ENCODE data around the gene SMIM20.
"Not testable (repeated sequence)": the region's sequence is repeated elsewhere in the genome, so short reads cannot be mapped to it uniquely, and the experiment has no call there.

SMIM20 gene

DNA sequence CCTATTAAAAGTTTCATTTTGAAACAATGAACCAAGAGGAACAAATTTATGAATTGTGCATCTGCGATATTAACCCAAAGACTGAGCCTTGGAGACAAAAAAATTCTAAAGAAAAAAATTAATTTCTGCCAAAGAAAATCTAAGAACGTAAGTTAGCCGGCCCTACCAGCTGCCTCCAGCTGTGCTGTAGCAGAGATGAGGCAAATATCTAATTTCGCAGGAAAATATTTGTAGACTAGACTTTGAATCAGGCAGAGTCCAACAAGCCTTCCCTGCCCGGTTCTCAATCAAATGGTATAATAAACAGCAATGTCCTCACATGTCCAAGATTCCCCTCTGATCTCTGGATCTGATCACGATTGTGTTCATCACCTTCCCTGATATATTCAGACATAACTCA, 21.2 kb upstream of the SMIM20 start:
- no peak for DNase-seq

DNA sequence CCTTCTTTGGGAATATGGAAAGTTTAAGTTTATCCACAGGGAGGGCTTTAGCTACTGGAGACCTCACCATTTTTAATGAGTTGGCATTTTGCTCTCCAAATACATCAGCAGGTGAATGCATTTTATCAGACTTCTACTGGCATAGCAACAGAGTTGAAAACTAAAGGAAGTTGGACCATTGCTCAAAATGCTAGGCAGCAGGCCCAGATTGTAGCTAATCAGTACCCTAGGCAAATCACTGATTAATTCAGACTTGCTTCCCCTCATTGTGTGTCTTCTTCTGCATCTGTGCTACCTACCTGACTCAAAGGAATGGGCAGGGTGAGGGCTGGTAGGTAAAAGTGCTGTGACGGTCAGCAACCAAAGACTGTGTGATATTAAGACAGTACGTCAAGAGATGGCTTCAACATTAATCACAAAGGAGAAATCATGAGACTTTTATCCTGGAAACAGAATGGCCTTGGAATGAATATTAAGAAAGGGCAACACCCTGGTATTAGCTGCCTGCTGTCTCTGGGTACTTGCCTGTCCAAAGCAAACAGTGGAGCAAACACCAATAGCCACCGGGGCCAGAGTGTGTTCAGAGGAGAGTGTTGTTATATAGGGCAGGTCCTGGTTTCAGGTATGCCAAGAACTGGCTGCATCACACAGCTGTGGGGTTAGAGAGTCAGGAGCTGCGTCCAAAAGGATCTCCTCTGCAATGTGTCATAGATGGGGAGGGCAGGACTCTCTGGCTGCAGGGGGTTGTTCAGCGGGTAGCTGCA, 17.1 kb upstream of the SMIM20 start:
- DNase-seq, result no peak

DNA sequence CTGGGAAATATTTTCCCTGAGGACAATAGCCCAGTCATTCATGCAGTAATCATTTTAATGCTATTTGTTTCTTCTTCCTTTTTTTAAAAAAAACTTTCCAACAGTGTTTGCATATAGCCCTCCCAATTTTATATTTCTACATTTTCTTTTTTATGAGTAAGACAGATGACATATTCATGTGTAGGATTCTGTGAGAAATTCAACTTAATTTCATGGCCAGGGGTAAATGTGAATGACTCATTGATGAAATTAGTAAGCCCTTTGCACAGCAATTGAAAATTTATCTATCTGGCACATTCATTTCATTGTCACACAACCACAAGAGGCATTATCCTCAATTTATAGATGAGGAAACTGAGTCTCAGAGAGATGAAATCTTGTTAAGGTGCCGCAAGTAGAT, 13.7 kb upstream of the SMIM20 start:
- no peak for DNase-seq

DNA sequence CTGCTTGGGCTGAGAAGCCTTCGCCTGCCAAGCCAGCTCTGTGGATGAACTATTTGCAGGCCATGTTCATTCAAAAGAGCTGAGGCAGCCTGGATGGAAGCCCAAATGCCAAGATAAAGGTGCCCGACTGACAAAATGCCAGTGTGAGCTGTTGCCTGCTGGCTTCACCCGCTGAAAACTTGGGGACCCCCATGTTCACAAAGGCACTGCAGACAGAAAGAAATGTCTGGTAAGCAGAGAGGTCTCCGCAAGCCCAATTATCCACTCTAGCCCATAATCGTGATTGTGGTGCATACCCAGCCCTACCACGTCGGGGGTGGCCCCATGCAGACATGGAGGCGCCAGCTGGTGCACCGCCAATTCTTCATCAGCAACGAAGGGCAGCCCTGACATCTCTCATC, 13.0 kb upstream of the SMIM20 start:
- DNase-seq, result no peak

DNA sequence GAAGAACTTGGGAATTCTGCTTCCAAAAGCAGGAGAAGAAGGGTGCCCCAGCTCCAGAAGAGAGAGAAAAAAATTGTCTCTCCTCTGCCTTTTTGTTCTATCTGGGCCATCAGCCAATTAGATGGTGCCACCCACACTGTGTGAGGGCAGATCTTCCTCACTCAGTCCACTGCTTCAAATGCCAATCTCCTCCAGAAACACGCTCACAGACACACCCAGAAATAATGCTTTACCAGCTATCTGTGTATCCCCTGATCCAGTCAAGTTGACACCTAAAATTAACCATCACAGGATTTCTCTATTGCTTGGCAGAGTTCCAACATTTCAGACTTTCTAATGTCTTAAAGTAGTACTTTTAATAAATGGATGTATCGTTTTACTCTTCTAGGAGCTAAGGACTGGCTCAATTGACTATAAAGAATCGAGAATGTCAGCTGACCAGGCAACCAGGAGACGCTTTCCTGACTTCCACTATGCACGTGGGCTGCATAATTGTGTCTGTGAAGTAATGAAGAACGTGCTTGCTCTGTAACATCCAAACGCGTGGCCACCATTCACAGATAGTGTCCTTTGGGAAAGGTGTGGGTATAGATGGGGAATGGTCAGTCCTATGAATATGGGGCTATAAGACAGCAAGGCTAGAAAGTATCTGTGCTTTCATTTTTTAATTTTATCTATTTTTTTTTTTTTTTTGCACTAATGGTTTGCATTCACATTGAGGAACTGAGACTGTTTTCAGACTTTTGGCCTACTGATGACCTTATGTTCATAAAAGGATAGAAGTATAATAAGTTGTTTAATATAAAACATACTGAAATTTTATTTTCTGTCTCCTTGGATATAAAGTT, 9.9 kb upstream of the SMIM20 start:
- no peak for DNase-seq

DNA sequence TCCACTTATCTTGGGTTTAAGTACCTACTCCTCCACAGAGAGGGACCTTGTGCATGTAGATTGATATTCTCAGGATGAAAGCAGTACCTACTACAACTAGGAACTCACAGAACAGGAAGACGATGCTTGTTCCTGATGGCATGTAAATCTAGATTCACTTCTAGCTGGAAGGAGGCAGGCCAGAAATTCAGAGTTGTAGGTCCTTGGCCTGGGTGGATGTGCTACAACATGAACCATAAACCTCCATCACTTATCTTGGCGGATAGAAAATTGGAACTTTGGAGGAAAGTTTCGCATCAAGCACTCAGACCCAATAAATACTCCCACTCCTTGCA, 9.3 kb upstream of the SMIM20 start:
- DNase-seq, result no peak

DNA sequence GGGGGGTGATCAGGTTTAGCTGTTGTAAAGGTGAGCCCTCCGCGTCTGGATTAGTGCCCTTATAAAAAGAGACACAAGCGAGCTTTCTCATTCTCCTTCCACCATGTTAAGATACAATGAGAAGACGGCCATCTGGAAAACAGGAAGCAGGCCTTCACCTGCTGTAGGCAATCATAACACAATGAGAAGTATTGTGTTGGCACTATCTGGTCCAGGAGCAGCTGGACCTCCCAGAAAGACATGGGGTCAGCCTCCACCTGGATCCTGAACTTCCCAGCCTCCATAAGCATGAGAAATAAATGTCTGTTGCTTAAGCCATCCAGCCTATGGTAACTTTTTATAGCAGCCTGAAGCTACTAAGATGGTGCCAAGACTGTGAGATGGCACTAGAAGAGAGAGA, 8.6 kb upstream of the SMIM20 start:
- no peak for DNase-seq

DNA sequence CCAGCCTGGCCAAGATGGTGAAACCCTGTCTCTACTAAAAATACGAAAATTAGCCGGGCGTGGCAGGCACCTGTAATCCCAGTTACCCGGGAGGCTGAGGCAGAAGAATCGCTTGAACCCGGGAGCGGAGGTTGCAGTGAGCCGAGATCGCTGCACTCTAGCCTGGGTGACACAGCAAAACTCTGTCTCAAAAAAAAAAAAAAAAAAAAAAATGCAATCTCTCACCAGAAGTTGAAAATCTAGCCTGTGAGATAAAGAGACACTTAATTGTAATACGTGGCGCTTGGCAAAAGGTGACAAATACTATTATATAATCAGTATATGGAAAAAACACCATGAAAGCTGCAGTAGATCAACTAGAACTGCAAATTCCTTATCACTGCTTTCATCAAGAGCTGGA, 7.9 kb upstream of the SMIM20 start:
- not testable (repeated sequence) for DNase-seq

DNA sequence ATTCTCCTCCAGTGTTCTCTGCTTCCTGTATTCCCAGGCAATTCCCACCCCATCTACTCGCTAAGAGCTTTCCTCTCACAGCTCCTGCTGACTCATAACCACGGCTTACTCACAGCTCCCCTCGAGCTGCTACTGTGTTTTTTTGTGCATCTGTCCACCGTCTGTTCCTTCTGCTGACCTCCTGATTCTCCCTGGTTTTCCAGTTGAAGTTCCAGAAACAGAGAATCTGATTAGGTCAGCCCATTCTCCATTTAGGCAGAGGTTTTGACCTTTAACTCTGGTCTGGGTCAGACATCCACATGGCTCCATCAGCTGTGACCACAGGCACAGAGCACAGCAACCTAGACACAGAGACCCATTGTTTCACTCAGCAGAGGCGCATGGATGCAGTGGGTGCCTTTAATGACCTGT, 5.5 kb upstream of the SMIM20 start:
- no peak for DNase-seq

DNA sequence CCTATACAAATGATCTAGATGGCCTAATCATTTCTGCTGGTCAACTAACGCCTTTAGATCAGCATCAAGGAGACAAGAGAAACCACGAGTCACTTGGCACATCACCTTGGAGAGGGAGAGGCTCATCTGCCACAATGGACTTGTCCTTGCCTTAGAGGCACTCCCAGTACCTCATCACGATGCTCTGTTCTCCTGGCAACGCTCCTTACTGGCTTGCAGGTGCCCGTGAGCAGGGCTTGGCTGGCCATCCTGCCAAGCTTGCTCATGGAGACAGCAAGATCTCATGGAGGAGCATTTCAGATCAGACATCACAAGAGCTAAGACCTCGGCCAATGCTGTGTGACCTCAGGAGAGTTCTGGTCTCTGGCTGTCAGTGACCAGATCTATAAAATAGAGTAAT, 2.7 kb upstream of the SMIM20 start:
- no peak for DNase-seq

DNA sequence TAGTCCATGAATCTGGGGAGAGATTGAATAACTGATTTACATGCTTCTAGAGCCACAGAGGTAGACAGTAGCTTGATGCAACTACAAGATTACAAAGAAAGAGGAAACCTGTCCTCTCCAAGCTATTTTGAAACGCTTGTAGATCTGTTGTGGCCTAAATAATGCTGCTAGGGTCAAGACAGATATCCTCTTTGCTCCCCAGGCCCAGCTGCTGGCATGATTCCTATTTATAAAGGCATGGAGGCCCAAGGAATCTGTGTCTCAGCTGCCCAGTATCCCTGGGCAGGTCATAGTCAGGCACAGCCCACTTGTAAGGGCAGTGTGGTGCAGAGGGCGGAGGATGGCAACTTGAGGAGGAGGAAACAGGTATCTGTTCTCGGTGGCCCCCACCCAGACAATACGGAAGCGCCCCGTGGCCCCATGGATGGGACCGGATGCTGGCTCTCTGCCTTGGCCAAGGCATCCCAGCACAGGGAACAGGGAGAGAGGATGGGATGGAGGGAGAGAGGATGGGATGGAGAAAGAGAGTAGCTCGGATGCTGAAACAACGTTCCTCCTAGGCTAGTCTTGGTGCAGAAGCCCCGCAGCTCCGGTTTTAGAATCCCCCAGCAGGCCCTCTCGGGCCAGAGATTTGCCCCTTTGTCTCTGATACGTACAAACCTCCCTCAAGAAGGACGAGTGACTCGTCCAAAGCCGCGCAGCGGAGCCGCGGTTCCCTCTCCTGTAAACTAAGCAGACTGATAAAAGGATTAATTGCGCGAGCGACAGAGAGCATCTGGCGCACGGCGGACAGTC, 767 bp upstream of the SMIM20 start:
- peak; percentile 29 for DNase-seq

DNA sequence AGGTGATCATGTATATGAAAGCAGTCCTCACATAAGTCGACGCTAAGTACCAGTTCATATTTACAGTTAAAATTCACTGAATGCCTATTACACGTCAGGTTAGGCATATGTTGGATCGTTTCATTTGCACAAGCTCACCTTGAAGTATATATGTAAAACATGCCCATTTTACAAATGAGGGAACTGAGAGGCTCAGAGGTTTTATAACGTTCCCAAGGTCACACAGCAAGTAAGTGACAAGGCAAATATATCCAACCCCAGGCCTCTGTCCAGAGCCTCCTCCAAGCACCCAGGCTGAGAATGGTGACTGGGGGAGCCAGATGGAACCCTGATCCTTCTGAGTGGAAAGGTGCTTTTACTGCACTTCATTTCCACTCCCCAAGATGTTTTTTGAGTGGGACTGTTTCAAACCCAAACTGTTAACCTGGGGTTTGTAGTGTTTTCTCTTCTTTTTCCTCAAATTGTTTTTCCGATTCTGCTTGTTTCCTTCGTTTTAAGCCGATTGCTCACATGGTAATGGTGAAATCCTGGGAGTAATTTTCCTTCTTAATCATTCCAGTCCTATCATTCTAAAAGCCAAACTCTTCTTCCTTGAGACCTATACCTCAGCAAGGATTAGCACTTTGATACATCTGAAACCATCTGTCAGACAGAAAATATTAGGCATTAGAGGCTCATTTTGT, 791 bp downstream of the SMIM20 start:
- DNase-seq, result no peak

DNA sequence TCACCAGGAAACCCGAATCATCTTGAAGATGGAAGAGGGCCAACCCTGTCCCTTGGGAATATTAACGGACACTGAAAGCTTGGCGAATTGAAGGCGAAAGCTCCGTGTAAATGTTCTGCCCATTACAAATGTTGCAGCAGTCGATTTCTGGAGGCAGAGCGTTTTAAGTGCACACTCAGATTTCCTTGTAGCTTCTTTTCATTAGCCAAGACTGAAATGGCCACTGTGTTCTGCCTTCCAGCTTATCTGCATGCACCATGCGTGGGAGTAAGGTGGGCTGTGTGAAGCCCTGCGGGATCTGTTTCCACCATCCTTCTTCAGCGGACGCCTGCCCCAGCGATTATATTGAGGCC, 1.3 kb downstream of the SMIM20 start:
- no peak for DNase-seq

DNA sequence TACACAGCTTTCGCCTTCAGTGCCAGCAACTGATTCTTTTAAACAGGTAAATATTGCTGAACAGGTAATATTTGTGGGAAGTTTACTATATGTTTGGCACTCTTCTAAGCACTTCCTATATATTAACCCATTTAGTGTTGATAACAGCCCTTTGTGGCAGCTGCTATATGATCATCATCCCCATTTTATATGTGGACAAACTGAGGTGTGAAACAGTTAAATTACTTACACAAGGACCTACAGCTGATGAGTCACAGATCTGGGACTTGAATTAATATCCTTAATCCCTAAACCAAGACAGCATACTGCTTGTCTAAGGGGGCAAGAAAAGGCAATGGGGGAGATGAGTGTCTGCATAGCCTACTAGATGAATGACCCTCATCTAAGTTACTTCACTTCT, 2.9 kb downstream of the SMIM20 start:
- no peak for DNase-seq

DNA sequence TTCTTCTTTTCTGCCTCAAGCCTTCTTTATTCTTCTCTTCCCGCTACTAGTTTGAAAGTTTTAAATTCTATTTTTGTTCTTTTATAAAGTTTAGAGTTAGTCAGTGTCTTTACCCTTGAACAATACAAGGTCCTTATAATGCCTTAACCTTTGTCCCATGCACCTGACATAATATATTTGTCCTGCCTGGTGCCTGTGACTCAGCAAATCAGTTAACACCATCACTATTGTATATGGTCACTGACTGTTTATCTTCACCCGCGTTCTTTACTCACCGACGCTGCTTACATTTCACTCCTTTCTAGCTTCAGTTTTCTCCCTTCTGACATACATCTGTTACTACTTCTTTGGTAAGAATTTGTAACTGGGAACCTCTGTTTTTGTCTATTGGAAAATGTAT, 5.7 kb downstream of the SMIM20 start:
- no peak for DNase-seq

DNA sequence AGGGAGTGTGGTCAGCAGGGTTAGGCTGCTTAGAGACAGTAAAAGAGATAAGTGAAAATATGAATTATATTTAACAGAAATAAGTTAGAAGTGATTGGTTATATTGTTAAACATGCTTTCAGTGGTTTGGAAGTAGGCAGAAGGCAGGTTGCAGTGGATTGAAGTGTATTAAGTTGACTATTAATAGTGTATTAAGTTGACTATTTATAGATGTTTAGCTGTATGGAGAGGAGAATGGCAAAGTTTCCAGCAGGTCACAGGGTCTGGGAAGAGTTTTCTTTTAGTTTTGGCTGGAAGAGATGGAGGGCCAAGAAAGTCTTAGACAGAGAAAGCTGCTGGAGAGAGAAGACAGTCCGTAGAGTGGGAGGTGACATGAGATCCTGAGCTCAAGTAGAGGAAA, 7.9 kb downstream of the SMIM20 start:
- no peak for DNase-seq

DNA sequence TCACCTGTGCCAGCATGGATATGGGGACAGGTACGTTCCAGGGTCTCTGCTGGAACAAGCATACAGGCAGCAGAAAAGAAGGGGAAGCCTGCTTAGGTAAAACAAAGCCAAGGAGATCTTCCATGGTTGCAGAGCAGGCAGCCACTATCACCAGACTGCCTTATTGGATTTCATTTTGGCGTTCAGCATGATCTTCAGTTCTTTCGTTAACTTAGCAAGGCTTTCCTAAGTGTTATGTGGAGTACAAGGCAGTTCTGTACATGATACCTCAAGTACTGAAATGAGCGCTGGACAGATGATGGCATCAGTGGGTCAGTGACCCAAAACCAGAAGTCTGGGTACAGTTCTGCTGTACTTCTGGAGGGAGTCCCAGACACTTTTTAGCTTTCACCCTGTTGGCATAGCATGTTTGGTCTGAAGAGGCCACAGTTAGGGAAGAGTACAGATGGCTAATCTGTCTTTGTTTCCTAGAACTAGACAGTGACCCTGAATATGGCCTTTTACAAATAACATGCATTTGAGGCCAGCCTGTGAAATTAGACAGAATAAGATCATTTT, 8.9 kb downstream of the SMIM20 start:
- no peak for DNase-seq

DNA sequence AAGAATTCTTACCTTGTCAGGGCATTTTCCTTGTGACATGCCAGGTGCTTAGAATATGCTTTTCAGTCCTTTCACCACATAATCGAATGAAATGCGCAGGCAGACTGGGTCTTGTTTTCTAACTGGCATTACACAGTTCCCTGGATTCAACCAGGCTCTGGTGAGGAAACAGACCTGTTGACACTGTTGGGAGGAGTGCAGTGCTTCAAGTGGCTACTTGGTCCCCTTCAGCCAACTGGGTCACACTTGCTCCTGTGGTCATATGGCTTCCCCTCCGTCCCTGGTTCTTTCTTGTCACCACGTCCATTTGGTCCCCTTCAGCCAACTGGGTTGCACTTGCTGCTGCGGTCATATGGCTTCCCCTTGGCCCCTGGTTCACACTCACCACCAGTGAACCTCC, 9.7 kb downstream of the SMIM20 start:
- DNase-seq, result no peak

DNA sequence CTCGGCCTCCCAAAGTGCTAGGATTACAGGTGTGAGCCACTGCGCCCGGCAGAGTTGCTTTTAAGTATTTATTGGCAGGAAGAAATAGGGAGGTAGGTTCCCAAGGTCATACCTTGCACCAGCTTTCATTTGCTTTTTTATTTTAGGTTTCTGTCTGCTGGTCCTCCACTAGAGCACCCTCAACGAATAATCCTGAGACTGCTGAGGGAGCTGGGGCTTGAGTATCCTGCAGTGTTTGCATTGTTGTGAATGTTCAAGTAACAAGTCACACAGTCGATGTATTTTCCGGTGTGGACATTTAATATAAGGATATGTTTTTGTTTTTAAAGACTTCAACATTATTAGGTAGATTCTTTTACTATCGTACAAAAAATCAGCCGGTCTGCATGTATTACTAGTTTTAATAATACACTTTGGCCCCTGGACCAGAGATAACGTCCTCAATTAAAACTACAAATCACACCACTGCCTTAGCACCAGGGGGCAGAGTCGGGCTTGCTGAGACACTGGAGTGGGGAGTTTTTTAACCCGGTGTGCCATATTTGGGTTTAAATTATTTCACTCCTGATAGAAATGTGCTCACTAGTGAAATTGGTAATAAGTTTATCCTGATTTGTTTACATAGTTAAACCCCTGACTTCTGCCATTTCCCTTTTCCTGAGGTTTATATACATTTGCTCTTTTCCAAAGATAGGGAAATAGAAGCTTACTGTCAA, 11.6 kb downstream of the SMIM20 start:
- peak; percentile 22 for DNase-seq

DNA sequence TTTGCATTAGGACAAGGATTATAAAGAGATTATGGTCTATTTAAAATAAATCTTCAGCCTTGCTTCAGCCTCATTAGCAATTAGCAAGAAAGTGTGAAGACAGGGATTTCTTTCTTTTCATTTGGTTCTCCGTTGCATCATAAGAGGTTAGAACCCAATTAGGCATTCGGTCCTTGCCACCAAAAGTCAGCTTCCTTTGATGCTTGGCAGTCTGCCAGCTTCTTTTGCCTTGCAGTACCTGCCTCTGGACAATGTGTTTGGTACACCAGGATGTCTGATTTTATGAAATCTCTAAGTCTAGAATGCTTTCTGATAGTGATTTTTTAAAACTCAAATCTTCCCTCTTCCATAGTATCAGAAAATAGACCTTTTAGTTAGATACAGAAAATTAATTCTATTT, 12.4 kb downstream of the SMIM20 start:
- no peak for DNase-seq

DNA sequence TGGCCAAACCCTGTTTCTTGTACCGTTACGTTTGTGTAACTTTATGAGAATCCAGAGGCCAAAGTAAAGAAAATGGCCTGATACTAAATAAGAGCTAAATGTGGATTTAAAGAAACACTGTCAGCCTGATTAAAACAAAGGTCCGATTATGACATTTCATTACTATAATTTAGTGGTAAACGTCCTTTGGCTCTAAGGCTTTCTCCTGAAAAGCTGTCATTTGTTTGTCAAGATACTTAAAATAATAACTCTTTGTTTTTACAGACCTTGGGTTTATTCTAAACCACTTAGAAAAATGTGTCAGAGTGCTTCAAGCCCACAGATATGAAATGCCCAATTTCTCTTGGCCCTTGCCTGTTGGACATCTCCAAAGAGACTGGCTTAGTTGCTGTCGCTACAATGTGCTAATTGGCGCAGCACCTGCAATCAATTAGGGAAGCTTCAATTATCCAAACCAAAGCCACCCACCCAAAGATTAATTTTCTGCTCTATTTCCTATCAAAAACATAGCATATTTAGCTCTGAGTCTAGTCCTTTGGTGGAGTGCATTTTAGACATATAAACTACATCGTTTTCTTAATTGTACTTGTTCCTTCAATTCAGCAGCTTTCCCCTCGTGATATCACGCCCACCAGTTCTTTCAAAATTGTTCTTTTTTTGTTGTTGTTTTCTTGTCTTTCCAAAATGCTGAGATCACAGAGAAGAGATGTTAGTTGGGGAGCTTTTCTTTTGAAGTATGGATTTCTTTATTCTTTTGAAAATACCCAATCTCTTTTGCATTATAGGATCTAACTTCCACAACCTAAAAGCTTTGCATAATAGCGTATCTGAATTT, 13.6 kb downstream of the SMIM20 start:
- no peak for DNase-seq
